ENCODE data around the gene SNAPC2.

- TF ChIP-seq, protein P1, sequence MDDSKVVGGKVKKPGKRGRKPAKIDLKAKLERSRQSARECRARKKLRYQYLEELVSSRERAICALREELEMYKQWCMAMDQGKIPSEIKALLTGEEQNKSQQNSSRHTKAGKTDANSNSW (CRISPR knock-in tag; IDR thresholded peaks at IDR 0.05; ENCODE audit: borderline replicate concordance) = no peak
- TF ChIP-seq ZNF382 (CRISPR knock-in tag; IDR thresholded peaks at IDR 0.05; ENCODE audit: borderline replicate concordance) (no peak), JUNB (CRISPR knock-in tag; IDR thresholded peaks at IDR 0.05; ENCODE audit: borderline replicate concordance) (no peak), CTCF (CRISPR knock-in tag; IDR thresholded peaks at IDR 0.05) (no peak), MAX (IDR thresholded peaks at IDR 0.05) (no peak), POLR2A (IDR thresholded peaks at IDR 0.05; ENCODE audit: insufficient read depth in 1 of 2, low read depth in 2 of 2, low read length in 2 of 2) (no peak)
Observed at GRCh38 chr19:7881910-7882309, 38.2 kb upstream of the SNAPC2 start.
